Keratinocyte (primary cell): Measurements from ENCODE around the gene EXOSC9. TPM values are rescaled to one million over a fixed set of nuclear protein-coding genes. Genes with fewer than 3 reads are reported as not detected.

Experiments used
- DNase-seq: peaks from one replicate; pipeline ENCODE4 v3.0.0-alpha.2; 2011; ENCODE audit warnings: low read depth, missing footprints, low spot score
- FAIRE-seq: peaks from 2 replicates; lab custom pipeline; 2011; peaks lifted over from hg19 to GRCh38; lab: Jason Lieb, UNC
- H2AFZ ChIP-seq: 2 replicates; pipeline ENCODE4 v1.6.0; 2012; ENCODE audit warnings: low read length, control low read depth, inconsistent platforms; ENCODE audit not compliant: control insufficient read depth
- H3K27ac ChIP-seq: 2 replicates; pipeline ENCODE4 v1.5.1; 2011; ENCODE audit warnings: low read length; ENCODE audit not compliant: control insufficient read depth, insufficient read depth
- H3K27me3 ChIP-seq: 3 replicates; pipeline ENCODE4 v1.6.0; 2011; ENCODE audit warnings: low read length; ENCODE audit not compliant: control insufficient read depth, insufficient read depth; ENCODE audit errors: extremely low read depth
- H3K36me3 ChIP-seq, 2 experiments: 2 replicates in 1 of 2; 3 replicates in 1 of 2; pipeline ENCODE4 v1.5.1; 2011; ENCODE audit warnings: low read length in 2 of 2, mild to moderate bottlenecking in 1 of 2; ENCODE audit not compliant: control insufficient read depth in 2 of 2, insufficient read depth in 2 of 2; ENCODE audit errors: extremely low read depth in 1 of 2
- H3K4me1 ChIP-seq: 3 replicates; pipeline ENCODE4 v1.5.1; 2011; ENCODE audit warnings: low read length; ENCODE audit not compliant: control insufficient read depth, insufficient read depth; ENCODE audit errors: extremely low read depth
- H3K4me2 ChIP-seq: 3 replicates; pipeline ENCODE4 v1.6.0; 2011; ENCODE audit warnings: low read depth, low read length; ENCODE audit not compliant: control insufficient read depth, insufficient read depth; ENCODE audit errors: extremely low read depth
- H3K4me3 ChIP-seq, 3 experiments: fragments of 200-600 bp in 1 of 3; sonication (generic) in 1 of 3; 2 replicates in 2 of 3; 3 replicates in 1 of 3; pipeline ENCODE4 v1.5.1; 2011 to 2016; ENCODE audit warnings: low read length in 3 of 3, mild to moderate bottlenecking in 3 of 3, control low read depth in 2 of 3, inconsistent platforms in 1 of 3, low read depth in 1 of 3, mixed read lengths in 1 of 3, mixed run types in 1 of 3, moderate library complexity in 1 of 3; ENCODE audit not compliant: control insufficient read depth in 2 of 3, insufficient read depth in 2 of 3; ENCODE audit errors: extremely low read depth in 1 of 3
- H3K79me2 ChIP-seq: 2 replicates; pipeline ENCODE4 v1.6.0; 2012; ENCODE audit warnings: low read length; ENCODE audit not compliant: control insufficient read depth, insufficient read depth
- H3K9ac ChIP-seq: 3 replicates; pipeline ENCODE4 v1.6.0; 2011; ENCODE audit warnings: low read length; ENCODE audit not compliant: control insufficient read depth, insufficient read depth; ENCODE audit errors: extremely low read depth
- H3K9me1 ChIP-seq: 3 replicates; pipeline ENCODE4 v1.6.0; 2011; ENCODE audit warnings: low read length; ENCODE audit not compliant: control insufficient read depth, insufficient read depth; ENCODE audit errors: extremely low read depth
- H3K9me3 ChIP-seq: 2 replicates; pipeline ENCODE4 v1.5.1; 2012; ENCODE audit warnings: low read depth, low read length; ENCODE audit not compliant: control insufficient read depth
- H4K20me1 ChIP-seq: 3 replicates; pipeline ENCODE4 v1.6.0; 2011; ENCODE audit warnings: low read length; ENCODE audit not compliant: control insufficient read depth, insufficient read depth; ENCODE audit errors: extremely low read depth
- EZH2 ChIP-seq: IDR thresholded peaks from one replicate; pipeline ENCODE4 v1.6.1; 2012; ENCODE audit warnings: inconsistent platforms, mild to moderate bottlenecking, low read length, moderate library complexity
- dilution Hi-C: fragments of 300-500 bp; cut with MboI; formaldehyde crosslinking; loops from one replicate; pipeline ENCODE4 v1.7.0; 2020; ENCODE audit warnings: low sequenced_read_pairs; ENCODE audit not compliant: extremely low pct_ligation_motif_present
- polyA plus RNA-seq, 5 experiments: library from polyadenylated mRNA; depleted of rRNA in 3 of 5; stranded (reverse) in 3 of 5; stranded (forward) in 1 of 5; unstranded in 1 of 5; fragments of >200 nt; gene quantifications; 1 replicate in 1 of 5; 2 replicates in 3 of 5; 3 replicates in 1 of 5; pipeline versions ENCODE4 v1.2.1 to v1.2.3, GENCODE V29; 2011 to 2012; ENCODE audit warnings: missing spikeins in 2 of 5, low read depth in 1 of 5, low replicate concordance in 1 of 5
- TF ChIP-seq, protein P1 (sequence below), 3 experiments: IDR thresholded peaks in 1 of 3; conservative IDR thresholded peaks in 1 of 3; optimal IDR thresholded peaks in 1 of 3; 2 replicates in 2 of 3; 3 replicates in 1 of 3; pipeline versions ENCODE3 to v1.5.1; 2011; ENCODE audit warnings: low read length in 3 of 3, mild to moderate bottlenecking in 3 of 3, moderate library complexity in 2 of 3, control low read depth in 1 of 3, inconsistent platforms in 1 of 3; ENCODE audit not compliant: insufficient read depth in 2 of 3; ENCODE audit errors: extremely low read depth in 1 of 3

Gene EXOSC9
- polyA plus RNA-seq, 1 donor (not counting 4 experiments of a cell fraction or from before 2014, with no cell fraction given), result 35.4 TPM

GRCh38 chr4:121860121-121860520 is 59.0 kb downstream of the EXOSC9 start:
- no peak overlapping the region for H3K9ac ChIP-seq
- no peaks in the 10 kb centered on the region for H3K4me1 ChIP-seq
- peaks cover 4 to 6% of the 10 kb centered on the region in 2 experiments for H3K36me3 ChIP-seq
- no peak overlapping the region for H3K4me2 ChIP-seq
- no peak overlapping the region for H2AFZ ChIP-seq
- no peaks in the 10 kb centered on the region for H3K27me3 ChIP-seq
- H3K9me3 ChIP-seq, result no peaks in the 10 kb centered on the region
- TF ChIP-seq EZH2, result no peak
- TF ChIP-seq, protein P1, sequence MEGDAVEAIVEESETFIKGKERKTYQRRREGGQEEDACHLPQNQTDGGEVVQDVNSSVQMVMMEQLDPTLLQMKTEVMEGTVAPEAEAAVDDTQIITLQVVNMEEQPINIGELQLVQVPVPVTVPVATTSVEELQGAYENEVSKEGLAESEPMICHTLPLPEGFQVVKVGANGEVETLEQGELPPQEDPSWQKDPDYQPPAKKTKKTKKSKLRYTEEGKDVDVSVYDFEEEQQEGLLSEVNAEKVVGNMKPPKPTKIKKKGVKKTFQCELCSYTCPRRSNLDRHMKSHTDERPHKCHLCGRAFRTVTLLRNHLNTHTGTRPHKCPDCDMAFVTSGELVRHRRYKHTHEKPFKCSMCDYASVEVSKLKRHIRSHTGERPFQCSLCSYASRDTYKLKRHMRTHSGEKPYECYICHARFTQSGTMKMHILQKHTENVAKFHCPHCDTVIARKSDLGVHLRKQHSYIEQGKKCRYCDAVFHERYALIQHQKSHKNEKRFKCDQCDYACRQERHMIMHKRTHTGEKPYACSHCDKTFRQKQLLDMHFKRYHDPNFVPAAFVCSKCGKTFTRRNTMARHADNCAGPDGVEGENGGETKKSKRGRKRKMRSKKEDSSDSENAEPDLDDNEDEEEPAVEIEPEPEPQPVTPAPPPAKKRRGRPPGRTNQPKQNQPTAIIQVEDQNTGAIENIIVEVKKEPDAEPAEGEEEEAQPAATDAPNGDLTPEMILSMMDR (optimal IDR thresholded peaks at IDR 0.05 in 1 of 3, IDR thresholded peaks at IDR 0.05 in 1 of 3, conservative IDR thresholded peaks at IDR 0.05 in 1 of 3; ENCODE audit: extremely low read depth in 1 of 3, insufficient read depth in 2 of 3, low read length in 3 of 3), result no peak
- no peaks in the 10 kb centered on the region for H3K79me2 ChIP-seq
- FAIRE-seq (no peak), DNase-seq (no peak)
- H3K9me1 ChIP-seq, result no peaks in the 10 kb centered on the region
- dilution Hi-C loops, result no loop called here
- no peak overlapping the region for H3K4me3 ChIP-seq
- no peak overlapping the region for H3K27ac ChIP-seq
- no peaks in the 10 kb centered on the region for H4K20me1 ChIP-seq

- Histone ChIP-seq H3K27ac (no peak overlapping the region), H4K20me1 (no peaks in the 10 kb centered on the region), H3K27me3 (no peaks in the 10 kb centered on the region), H3K4me3 (no peak overlapping the region), H3K79me2 (no peaks in the 10 kb centered on the region), H2AFZ (no peak overlapping the region), H3K9me1 (no peaks in the 10 kb centered on the region), H3K9ac (no peak overlapping the region), H3K4me1 (no peaks in the 10 kb centered on the region), H3K9me3 (no peaks in the 10 kb centered on the region), H3K4me2 (no peak overlapping the region), H3K36me3 (peaks cover 3 to 6% of the 10 kb centered on the region in 2 experiments)
- TF ChIP-seq EZH2, result no peak
- TF ChIP-seq, protein P1 (optimal IDR thresholded peaks at IDR 0.05 in 1 of 3, IDR thresholded peaks at IDR 0.05 in 1 of 3, conservative IDR thresholded peaks at IDR 0.05 in 1 of 3; ENCODE audit: extremely low read depth in 1 of 3, insufficient read depth in 2 of 3, low read length in 3 of 3), result no peak
- no peak for FAIRE-seq
- dilution Hi-C loops, result no loop called here
- DNase-seq, result no peak
Observed at GRCh38 chr4:121861426-121861825, 60.3 kb downstream of the EXOSC9 start.
